Measurements from ENCODE around the gene FOXF1.

- TF ChIP-seq CTCF (IDR thresholded peaks at IDR 0.05) (no peak), POLR2A (IDR thresholded peaks at IDR 0.05) (no peak)
These were observed 4.4 kb downstream of the FOXF1 start for GRCh38 chr16:86514481-86515376.

Data from right lobe of liver (tissue), 4 donors.